ENCODE results near the gene RBP4.

The RBP4 gene

GRCh38 chr10:93614101-93614825 lies 13.2 kb upstream of the RBP4 start:
- H4K20me1 ChIP-seq (ENCODE audit: insufficient read depth) = no peaks in the 10 kb centered on the region
- H3K36me3 ChIP-seq (ENCODE audit: insufficient read depth) = no peaks in the 10 kb centered on the region
- H3K27me3 ChIP-seq (ENCODE audit: insufficient read depth, low read depth) = no peaks in the 10 kb centered on the region
- H3K27ac ChIP-seq = no peak overlapping the region
- H3K4me2 ChIP-seq = no peak overlapping the region
- no peak overlapping the region for H3K9ac ChIP-seq
- TF ChIP-seq CTCF (conservative IDR thresholded peaks at IDR 0.05; ENCODE audit: low read depth, low read length) = no peak
- no peak overlapping the region for H3K4me3 ChIP-seq (IDR thresholded peaks at IDR 0.05; ENCODE audit: insufficient read depth, low read depth, low read length)
- H3K79me2 ChIP-seq (ENCODE audit: insufficient read depth, low read depth) = no peaks in the 10 kb centered on the region
- no peaks in the 10 kb centered on the region for H3K4me1 ChIP-seq (ENCODE audit: low read depth, poor library complexity, severe bottlenecking)
- no peak overlapping the region for H2AFZ ChIP-seq (ENCODE audit: low read depth)

- no peak overlapping the region for H3K4me3 ChIP-seq (IDR thresholded peaks at IDR 0.05; ENCODE audit: insufficient read depth, low read depth, low read length)
- TF ChIP-seq CTCF (conservative IDR thresholded peaks at IDR 0.05; ENCODE audit: low read depth, low read length) = no peak
- H3K36me3 ChIP-seq (ENCODE audit: insufficient read depth) = no peaks in the 10 kb centered on the region
Observed at GRCh38 chr10:93613126-93613525, 12.1 kb upstream of the RBP4 start.

GRCh38 chr10:93612311-93612710 lies 11.3 kb upstream of the RBP4 start, which contains the start of gene PDE6C:
TSS of gene PDE6C (plus strand) at chr10:93612537. CDS start at chr10:93612726, 189 bp downstream.
- Histone ChIP-seq H3K79me2 (ENCODE audit: insufficient read depth, low read depth) (no peaks in the 10 kb centered on the region), H3K9ac (no peak within 1 kb of the TSS), H3K4me1 (ENCODE audit: low read depth, poor library complexity, severe bottlenecking) (no peaks in the 10 kb centered on the region), H3K36me3 (ENCODE audit: insufficient read depth) (no peaks in the 10 kb centered on the region), H3K4me3 (IDR thresholded peaks at IDR 0.05; ENCODE audit: insufficient read depth, low read depth, low read length) (no peak within 1 kb of the TSS), H2AFZ (ENCODE audit: low read depth) (no peak within 1 kb of the TSS), H3K27ac (no peak within 1 kb of the TSS), H4K20me1 (ENCODE audit: insufficient read depth) (no peaks in the 10 kb centered on the region), H3K4me2 (no peak within 1 kb of the TSS), H3K27me3 (ENCODE audit: insufficient read depth, low read depth) (no peaks in the 10 kb centered on the region)
- TF ChIP-seq CTCF (conservative IDR thresholded peaks at IDR 0.05; ENCODE audit: low read depth, low read length) = no peak

More at GRCh38 chr10:93613126-93613525, 12.1 kb upstream of the RBP4 start:
- H3K4me2 ChIP-seq = no peak overlapping the region
- no peak overlapping the region for H3K9ac ChIP-seq
- no peaks in the 10 kb centered on the region for H3K79me2 ChIP-seq (ENCODE audit: insufficient read depth, low read depth)
- no peaks in the 10 kb centered on the region for H4K20me1 ChIP-seq (ENCODE audit: insufficient read depth)
- H3K4me1 ChIP-seq (ENCODE audit: low read depth, poor library complexity, severe bottlenecking) = no peaks in the 10 kb centered on the region
- H3K27me3 ChIP-seq (ENCODE audit: insufficient read depth, low read depth) = no peaks in the 10 kb centered on the region
- H3K27ac ChIP-seq = no peak overlapping the region
- no peak overlapping the region for H2AFZ ChIP-seq (ENCODE audit: low read depth)

- no peak overlapping the region for H2AFZ ChIP-seq (ENCODE audit: low read depth)
- H3K4me3 ChIP-seq (IDR thresholded peaks at IDR 0.05; ENCODE audit: insufficient read depth, low read depth, low read length) = no peak overlapping the region
- no peak overlapping the region for H3K4me2 ChIP-seq
- no peaks in the 10 kb centered on the region for H4K20me1 ChIP-seq (ENCODE audit: insufficient read depth)
- H3K27me3 ChIP-seq (ENCODE audit: insufficient read depth, low read depth) = no peaks in the 10 kb centered on the region
- H3K36me3 ChIP-seq (ENCODE audit: insufficient read depth) = no peaks in the 10 kb centered on the region
- no peaks in the 10 kb centered on the region for H3K4me1 ChIP-seq (ENCODE audit: low read depth, poor library complexity, severe bottlenecking)
- TF ChIP-seq CTCF (conservative IDR thresholded peaks at IDR 0.05; ENCODE audit: low read depth, low read length) = no peak
- no peaks in the 10 kb centered on the region for H3K79me2 ChIP-seq (ENCODE audit: insufficient read depth, low read depth)
- no peak overlapping the region for H3K9ac ChIP-seq
- H3K27ac ChIP-seq = no peak overlapping the region
Observed at GRCh38 chr10:93608421-93608820, 7.4 kb upstream of the RBP4 start.
